Bronchial epithelial cell (primary cell): ENCODE measurements around the gene ENDOV. TPM values are rescaled to one million over a fixed set of nuclear protein-coding genes. Genes with fewer than 3 reads are reported as not detected.

Experiments
- DNase-seq: peaks from one replicate; pipeline ENCODE4 v3.0.0-alpha.2; 2010; ENCODE audit warnings: low read depth
- FAIRE-seq: peaks from 2 replicates; lab custom pipeline; 2011; peaks lifted over from hg19 to GRCh38; lab: Jason Lieb, UNC
- H3K27me3 ChIP-seq: 2 replicates; pipeline ENCODE4 v1.5.1; 2011; ENCODE audit warnings: low read length; ENCODE audit not compliant: control insufficient read depth, insufficient read depth
- H3K36me3 ChIP-seq: 2 replicates; pipeline ENCODE4 v1.5.1; 2011; ENCODE audit warnings: low read length; ENCODE audit not compliant: control insufficient read depth, insufficient read depth
- H3K4me3 ChIP-seq: 2 replicates; pipeline ENCODE4 v1.5.1; 2011; ENCODE audit warnings: mild to moderate bottlenecking, low read depth, low read length, control low read depth
- total RNA-seq: library from RNA; depleted of rRNA; stranded (reverse); fragments of >200 nt; gene quantifications from 2 replicates; pipeline ENCODE4 v1.2.1, GENCODE V29; 2014
- TF ChIP-seq, protein P1 (sequence below): IDR thresholded peaks from 2 replicates; pipeline ENCODE4 v1.5.1; 2011; ENCODE audit warnings: mild to moderate bottlenecking, moderate library complexity, low read length, control low read depth, inconsistent platforms; ENCODE audit not compliant: insufficient read depth, severe bottlenecking

ENDOV gene
- total RNA-seq, 1 donor from 2014 or later: 19.5 TPM

DNA sequence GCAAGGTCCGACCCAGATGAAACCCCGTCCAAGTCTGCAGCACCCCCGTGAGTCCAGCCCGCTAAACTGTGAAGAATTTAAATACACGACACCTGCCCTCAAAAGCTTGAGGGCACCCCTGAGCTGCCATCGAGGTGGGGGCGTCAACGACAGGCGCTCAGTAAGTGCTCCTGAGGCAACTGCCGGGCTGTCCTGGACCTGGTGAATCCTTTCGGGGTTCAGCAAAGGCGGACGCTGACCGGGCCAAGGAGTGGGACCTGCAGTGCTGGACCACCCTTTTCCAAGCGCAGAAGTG lies 512 bp upstream of the ENDOV start:
- TF ChIP-seq, protein P1, sequence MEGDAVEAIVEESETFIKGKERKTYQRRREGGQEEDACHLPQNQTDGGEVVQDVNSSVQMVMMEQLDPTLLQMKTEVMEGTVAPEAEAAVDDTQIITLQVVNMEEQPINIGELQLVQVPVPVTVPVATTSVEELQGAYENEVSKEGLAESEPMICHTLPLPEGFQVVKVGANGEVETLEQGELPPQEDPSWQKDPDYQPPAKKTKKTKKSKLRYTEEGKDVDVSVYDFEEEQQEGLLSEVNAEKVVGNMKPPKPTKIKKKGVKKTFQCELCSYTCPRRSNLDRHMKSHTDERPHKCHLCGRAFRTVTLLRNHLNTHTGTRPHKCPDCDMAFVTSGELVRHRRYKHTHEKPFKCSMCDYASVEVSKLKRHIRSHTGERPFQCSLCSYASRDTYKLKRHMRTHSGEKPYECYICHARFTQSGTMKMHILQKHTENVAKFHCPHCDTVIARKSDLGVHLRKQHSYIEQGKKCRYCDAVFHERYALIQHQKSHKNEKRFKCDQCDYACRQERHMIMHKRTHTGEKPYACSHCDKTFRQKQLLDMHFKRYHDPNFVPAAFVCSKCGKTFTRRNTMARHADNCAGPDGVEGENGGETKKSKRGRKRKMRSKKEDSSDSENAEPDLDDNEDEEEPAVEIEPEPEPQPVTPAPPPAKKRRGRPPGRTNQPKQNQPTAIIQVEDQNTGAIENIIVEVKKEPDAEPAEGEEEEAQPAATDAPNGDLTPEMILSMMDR: peak; percentile 9
- DNase-seq (peak; percentile 4), FAIRE-seq (no peak)
- peak overlapping the region; percentile 81 for H3K4me3 ChIP-seq
- peaks cover 2% of the 10 kb centered on the region for H3K36me3 ChIP-seq
- H3K27me3 ChIP-seq: no peaks in the 10 kb centered on the region

DNA sequence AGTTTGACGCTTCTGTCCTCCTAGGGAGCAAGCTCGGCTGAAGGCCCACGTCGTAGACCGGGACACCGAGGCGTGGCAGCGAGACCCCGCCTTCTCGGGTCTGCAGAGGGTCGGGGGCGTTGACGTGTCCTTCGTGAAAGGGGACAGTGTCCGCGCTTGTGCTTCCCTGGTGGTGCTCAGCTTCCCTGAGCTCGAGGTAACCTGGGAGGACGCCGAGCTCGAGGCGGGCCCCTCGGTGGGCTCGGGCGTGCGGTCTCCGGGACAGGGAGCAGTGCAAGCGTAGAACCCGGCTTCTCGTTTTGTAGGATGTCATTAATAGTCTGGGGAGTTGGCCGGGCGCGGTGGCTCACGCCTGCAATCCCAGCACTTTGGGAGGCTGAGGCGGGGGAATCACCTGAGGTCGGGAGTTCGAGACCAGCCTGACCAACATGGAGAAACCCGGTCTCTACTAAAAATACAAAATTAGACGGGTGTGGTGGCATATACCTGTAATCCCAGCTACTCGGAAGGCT lies 715 bp downstream of the ENDOV start:
- FAIRE-seq: no peak

DNA sequence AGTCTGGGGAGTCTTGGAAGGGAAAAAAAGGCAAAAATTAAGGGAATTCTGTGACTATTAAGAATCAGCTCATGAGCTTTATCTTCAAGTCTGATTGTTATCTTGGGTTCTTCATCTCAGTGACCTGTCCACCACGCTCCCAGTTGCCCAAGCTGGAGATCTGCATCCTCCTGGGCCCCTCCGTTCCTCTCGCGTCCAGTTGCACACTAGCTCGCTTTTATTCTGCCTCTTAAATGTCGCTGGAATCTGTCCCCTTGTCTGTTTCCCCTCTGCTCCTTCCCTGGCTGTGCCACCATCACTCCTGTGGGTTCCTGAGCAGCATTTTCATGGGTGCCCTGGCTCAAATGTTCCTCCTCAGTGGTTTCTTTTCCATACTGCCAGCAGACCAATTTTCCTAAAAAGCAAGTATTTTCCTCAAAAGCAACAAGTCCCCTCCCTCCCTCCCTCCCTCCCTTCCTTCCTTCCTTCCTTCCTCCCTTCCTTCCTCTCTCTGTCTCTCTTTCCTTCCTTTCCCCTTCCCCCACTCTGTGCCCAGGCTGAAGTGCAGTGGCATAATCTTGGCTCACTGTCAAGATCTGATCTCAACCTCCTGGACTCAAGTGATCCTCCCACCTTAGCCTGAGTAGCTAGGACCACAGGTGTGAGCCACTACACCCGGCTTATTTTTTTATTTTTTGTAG lies 1.4 kb downstream of the ENDOV start:
- Histone ChIP-seq H3K36me3 (peaks cover 2% of the 10 kb centered on the region), H3K4me3 (no peak overlapping the region), H3K27me3 (no peaks in the 10 kb centered on the region)
- DNase-seq (no peak), FAIRE-seq (no peak)
- TF ChIP-seq, protein P1: no peak

More for the DNA sequence above, 715 bp downstream of the ENDOV start:
- Histone ChIP-seq H3K27me3 (no peaks in the 10 kb centered on the region), H3K4me3 (peak overlapping the region; percentile 81), H3K36me3 (peaks cover 2% of the 10 kb centered on the region)
- DNase-seq: no peak
- TF ChIP-seq, protein P1: no peak

DNA sequence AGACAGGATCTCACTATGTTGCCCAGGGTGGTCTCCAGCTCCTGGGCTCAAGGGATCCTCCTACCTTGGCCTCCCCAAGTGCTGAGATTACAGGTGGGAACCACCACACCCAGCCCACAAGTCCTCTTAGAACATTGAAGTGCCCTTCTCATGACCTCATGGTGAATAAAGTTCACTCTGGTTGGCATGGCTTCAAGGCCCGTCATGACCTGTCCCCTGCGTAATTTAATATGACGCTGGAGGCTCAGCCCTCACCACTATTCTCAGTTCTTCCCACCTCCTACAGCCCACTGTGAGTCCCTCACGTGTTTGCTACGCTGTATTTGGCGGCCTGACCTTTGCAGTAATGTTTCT lies 1.9 kb downstream of the ENDOV start:
- FAIRE-seq (no peak), DNase-seq (no peak)
- Histone ChIP-seq H3K4me3 (no peak overlapping the region), H3K27me3 (no peaks in the 10 kb centered on the region), H3K36me3 (peaks cover 2% of the 10 kb centered on the region)
- TF ChIP-seq, protein P1: no peak

DNA sequence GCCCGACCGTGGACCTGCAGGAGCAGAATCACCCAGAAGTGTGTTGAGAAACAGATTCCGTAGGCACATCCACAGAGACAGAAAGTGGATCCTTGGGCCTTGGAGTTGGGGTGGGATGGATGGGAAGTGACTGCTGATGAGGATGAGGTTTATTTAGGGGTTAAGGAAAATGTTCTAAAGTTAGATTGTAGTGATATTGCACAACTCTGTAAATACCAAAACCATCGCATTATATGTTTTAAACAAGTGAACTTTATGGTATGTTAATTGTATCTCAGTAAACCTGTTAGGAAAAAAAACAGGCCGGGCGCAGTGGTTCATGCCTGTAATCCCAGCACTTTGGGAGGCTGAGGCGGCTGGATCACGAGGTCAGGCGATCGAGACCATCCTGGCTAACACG lies 3.6 kb downstream of the ENDOV start:
- TF ChIP-seq, protein P1: no peak
- Histone ChIP-seq H3K4me3 (no peak overlapping the region), H3K36me3 (peaks cover 2% of the 10 kb centered on the region), H3K27me3 (no peaks in the 10 kb centered on the region)
- DNase-seq (no peak), FAIRE-seq (no peak)

DNA sequence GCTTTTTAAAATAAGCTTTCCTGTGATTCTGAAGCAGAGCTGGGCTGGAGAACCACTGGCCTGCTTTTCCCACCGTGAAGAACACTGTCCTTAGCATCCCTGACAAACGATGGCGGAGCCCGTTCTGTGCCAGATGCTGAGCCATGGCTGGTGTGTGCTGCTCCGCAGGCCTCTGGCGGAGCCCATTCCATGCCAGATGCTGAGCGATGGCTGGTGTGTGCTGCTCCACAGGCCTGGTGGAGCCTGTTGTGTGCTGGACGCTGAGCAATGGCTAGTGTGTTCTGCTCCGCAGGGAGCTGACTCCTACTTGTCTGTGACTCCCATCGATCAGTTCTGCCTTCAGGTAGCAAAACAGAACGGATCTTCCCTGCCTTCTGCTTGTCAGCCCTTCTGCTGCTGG lies 4.3 kb downstream of the ENDOV start:
- no peak for FAIRE-seq
- no peaks in the 10 kb centered on the region for H3K27me3 ChIP-seq
- H3K36me3 ChIP-seq: peaks cover 2% of the 10 kb centered on the region
- H3K4me3 ChIP-seq: no peak overlapping the region
- TF ChIP-seq, protein P1: no peak
- no peak for DNase-seq
